AG09319 (cell line): Measurements from ENCODE around the gene CLEC18A.
"Not testable (repeated sequence)": the region's sequence is repeated elsewhere in the genome, so short reads cannot be mapped to it uniquely, and the experiment has no call there.

Experiments used
- DNase-seq: peaks from one replicate; pipeline ENCODE4 v3.0.0-alpha.2; 2010; ENCODE audit warnings: low read depth; ENCODE audit errors: extremely low read depth
- CTCF ChIP-seq: IDR thresholded peaks from 2 replicates; pipeline ENCODE4 v1.5.1; 2011; ENCODE audit warnings: low read depth, mild to moderate bottlenecking, inconsistent platforms, low read length, moderate library complexity

The CLEC18A gene

GRCh38 chr16:69941251-69942098 is 9.7 kb upstream of the CLEC18A start:
- no peak for TF ChIP-seq CTCF

GRCh38 chr16:69942099-69942491 is 9.0 kb upstream of the CLEC18A start:
- no peak for DNase-seq
- TF ChIP-seq CTCF = no peak

More at GRCh38 chr16:69941251-69942098, 9.7 kb upstream of the CLEC18A start:
- no peak for DNase-seq

- no peak for TF ChIP-seq CTCF
- no peak for DNase-seq
These were observed 8.4 kb upstream of the CLEC18A start for GRCh38 chr16:69942627-69943170.

DNA sequence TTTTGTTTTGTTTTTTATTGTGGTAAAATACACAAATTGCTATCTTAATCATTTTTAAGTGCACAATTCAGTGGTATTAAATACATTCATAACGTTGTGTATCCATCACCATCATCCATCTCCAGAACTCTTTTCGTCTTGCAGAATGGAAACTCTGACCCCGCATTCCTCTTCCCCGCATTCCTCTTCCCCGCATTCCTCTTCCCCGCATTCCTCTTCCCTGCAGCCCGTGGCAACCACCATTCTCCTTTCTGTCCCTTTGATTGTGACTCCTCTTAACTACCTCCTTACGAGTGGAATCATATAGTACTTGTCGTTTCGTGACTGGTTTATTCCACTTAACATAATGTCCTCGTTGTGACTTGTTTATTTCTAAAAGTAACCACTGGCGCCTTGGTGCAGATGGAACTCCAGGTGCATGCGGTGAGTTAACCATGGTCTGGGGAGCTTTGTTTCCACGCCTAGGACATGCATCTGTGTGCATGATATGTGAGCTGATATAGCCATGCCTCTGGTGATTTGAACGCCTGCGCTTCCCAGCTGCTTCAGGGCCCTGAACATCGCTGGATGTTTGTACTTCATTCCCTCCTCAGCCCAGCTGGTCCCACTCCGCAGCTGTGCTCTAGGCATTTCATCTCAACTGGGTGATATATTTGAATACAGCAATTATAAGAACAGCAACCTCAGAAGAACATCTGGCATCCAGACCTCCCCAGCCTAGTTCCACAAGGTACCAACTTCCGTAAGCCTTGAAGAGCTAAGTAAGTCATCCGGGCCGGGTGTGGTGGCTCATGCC is 7.7 kb upstream of the CLEC18A start:
- DNase-seq = not testable (repeated sequence)

- DNase-seq = not testable (repeated sequence)
These were observed 723 bp upstream of the CLEC18A start for GRCh38 chr16:69950411-69950810.

DNA sequence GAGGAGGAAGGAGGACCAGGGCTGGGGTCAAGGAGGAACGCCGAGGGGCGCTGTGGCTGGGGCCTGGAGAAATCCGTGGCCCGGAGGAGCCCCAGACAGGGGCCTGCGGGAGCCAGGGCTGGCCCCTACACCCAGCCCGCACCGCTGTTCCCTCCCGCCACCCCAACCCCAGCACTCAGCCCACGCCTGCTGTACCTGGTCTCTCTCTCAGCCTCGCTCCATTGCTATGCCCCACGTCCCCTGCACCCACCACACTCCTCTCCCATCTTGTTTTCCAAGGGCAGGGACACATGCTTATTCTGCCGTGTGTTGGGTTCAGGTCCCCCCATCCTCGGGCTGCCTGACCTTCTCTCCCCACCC is 518 bp downstream of the CLEC18A start:
- not testable (repeated sequence) for DNase-seq

GRCh38 chr16:69952116-69952515 is 982 bp downstream of the CLEC18A start:
- not testable (repeated sequence) for DNase-seq

GRCh38 chr16:69952572-69953355 is 1.6 kb downstream of the CLEC18A start:
- not testable (repeated sequence) for DNase-seq

- DNase-seq = not testable (repeated sequence)
These were observed 3.1 kb downstream of the CLEC18A start for GRCh38 chr16:69954241-69954640.

DNA sequence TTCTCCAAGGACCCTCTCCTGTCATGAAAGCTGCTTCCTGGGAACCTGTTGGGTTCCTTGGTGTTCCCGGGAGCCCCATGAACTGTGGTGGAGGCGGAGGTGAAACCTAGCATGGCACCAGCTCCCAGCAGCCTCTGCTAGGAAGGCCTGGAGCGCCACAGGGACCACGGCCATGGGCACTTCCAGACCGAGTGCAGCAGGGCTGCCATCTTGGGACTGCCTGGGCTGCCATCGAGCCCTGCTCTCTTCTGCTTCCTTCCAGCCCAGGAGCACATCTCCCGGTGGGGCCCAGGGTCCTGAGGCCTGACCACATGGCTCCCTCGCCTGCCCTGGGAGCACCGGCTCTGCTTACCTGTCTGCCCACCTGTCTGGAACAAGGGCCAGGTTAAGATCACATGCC is 12.2 kb downstream of the CLEC18A start:
- DNase-seq = not testable (repeated sequence)

- DNase-seq = not testable (repeated sequence)
These were observed 14.0 kb downstream of the CLEC18A start for GRCh38 chr16:69964960-69965660.

- DNase-seq = not testable (repeated sequence)
These were observed 14.5 kb downstream of the CLEC18A start for GRCh38 chr16:69965661-69966054.

DNA sequence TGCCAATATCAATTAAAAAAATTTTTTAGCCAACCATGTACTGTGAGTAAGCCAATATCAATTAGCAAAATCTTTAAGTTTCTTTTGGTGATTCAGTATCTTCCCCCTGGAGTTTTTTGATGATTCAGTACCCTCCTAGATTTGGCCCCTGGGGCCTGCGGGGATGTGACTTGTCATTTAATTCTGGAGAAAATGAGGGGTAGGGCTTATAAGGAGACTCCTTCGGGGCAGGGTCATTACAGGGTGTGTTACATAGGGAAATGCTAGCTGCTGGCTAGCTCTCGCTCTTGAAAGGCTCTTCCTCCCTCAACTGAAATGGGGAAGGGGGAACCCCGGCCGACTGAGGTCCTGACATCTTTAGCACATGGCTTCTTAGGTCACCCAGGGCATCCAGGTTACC is 16.6 kb downstream of the CLEC18A start:
- not testable (repeated sequence) for DNase-seq

DNA sequence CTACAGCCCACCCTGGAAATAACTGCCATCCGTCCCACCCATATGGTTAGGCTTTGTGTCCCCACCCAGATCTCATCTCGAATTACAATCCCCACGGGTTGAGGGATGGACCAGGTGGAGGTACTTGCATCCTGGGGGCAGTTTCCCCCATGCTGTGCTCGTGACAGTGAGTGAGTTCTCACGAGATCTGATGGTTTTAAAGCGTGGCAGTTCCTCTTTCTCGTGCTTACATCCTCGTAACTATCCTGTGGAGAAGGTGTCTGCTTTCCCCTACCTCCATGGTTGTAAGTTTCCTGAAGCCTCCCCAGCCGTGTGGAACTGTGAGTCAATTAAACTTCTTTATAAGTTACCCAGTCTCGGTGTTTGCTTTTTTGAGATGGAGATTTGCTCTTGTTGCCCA is 17.0 kb downstream of the CLEC18A start:
- DNase-seq = not testable (repeated sequence)

DNA sequence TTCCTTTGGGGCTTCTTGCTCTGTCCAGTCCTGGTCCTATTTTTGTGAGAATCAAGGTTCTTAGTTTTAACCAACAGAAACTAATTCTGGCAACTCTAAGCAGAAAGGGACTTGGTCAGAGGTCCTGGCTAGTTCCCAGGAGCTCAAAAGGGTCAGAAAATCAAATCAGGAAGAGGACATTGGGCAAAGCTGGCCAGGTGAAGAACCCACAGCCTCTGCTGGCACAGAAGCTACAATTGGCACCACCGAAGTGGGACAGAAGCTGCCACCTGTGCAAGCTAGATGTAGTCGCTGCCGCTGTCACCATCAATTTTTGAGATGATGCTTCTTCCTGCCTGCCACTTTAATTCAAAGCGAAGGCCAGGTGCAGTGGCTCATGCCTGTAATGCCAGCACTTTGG is 18.5 kb downstream of the CLEC18A start:
- not testable (repeated sequence) for DNase-seq
